Spinal cord (tissue), 10 donors: ENCODE results near the gene CYREN. TPM values are rescaled to one million over a fixed set of nuclear protein-coding genes. Genes with fewer than 3 reads are reported as not detected.

Experiments
- DNase-seq, 6 donors: peaks; one replicate each; pipeline versions ENCODE4 v3.0.0 to v3.0.0-alpha.2; 2013 to 2015; ENCODE audit warnings: low spot score in 6 of 6, low read depth in 4 of 6
- H3K27ac ChIP-seq: one replicate; pipeline ENCODE4 v1.5.1; 2013; ENCODE audit warnings: low read depth, low read length, control low read depth
- H3K27me3 ChIP-seq: one replicate; pipeline ENCODE4 v1.6.1; 2013; ENCODE audit warnings: low read length; ENCODE audit not compliant: control insufficient read depth, insufficient read depth
- H3K36me3 ChIP-seq: one replicate; pipeline ENCODE4 v1.6.1; 2013; ENCODE audit warnings: low read length; ENCODE audit not compliant: control insufficient read depth, insufficient read depth
- H3K4me1 ChIP-seq: one replicate; pipeline ENCODE4 v1.6.1; 2013; ENCODE audit warnings: low read length; ENCODE audit not compliant: control insufficient read depth, insufficient read depth
- H3K4me3 ChIP-seq: one replicate; pipeline ENCODE4 v1.5.1; 2013; ENCODE audit warnings: low read depth, low read length, control low read depth
- H3K9me3 ChIP-seq: one replicate; pipeline ENCODE4 v1.6.1; 2013; ENCODE audit warnings: low read length; ENCODE audit not compliant: control insufficient read depth, insufficient read depth
- WGBS: methylation state at CpG from one replicate; pipeline ENCODE4 v1.1.5; 2013; ENCODE audit warnings: missing lambda C conversion rate; ENCODE audit not compliant: insufficient coverage; 5-methylcytosine and 5-hydroxymethylcytosine counted together
- polyA plus RNA-seq, 2 donors: library from polyadenylated mRNA; unstranded; fragments of 120-200 nt; gene quantifications; one replicate each; pipeline ENCODE4 v1.2.1, GENCODE V29; 2013; ENCODE audit not compliant: insufficient read length in 2 of 2
- total RNA-seq, 2 donors: library from RNA; depleted of rRNA in 1 of 2; stranded (reverse); fragments of 120-200 nt in 1 of 2; fragments of >200 nt in 1 of 2; gene quantifications; one replicate each; pipeline versions ENCODE4 v1.2.3 to v1.2.4, GENCODE V29; 2013 to 2014
- donor health status: healthy.

Gene CYREN
- total and polyA plus RNA-seq, 4 donors = 23.7 to 51.8 (median 29.3) TPM

DNA sequence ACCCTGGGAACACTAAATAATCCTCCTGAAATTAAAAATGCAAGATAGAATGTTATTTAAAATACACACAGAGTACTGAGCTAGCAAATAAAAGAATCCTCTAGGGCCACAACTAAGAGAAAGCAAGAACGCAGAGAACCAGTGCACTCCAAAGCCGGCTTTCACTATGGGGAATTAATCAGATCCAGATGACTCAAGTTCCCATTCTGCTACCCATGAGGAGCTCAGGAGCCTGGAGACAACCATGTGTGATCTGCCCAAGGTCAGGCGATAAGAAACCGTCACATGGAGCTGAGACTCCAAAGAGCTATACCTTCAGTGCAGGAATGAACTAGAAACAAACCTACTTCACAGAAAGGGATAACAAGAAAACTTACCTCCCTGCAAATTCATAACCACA, 19.5 kb upstream of the CYREN start:
- peaks cover 72% of the 10 kb centered on the region for H3K36me3 ChIP-seq
- no peak for DNase-seq
- H3K9me3 ChIP-seq = no peaks in the 10 kb centered on the region
- WGBS = 81% methylated on average over 4 of the region's 4 CpGs
- no peaks in the 10 kb centered on the region for H3K27me3 ChIP-seq
- peaks cover 3% of the 10 kb centered on the region for H3K4me1 ChIP-seq
- H3K4me3 ChIP-seq = no peak overlapping the region
- H3K27ac ChIP-seq = no peak overlapping the region

DNA sequence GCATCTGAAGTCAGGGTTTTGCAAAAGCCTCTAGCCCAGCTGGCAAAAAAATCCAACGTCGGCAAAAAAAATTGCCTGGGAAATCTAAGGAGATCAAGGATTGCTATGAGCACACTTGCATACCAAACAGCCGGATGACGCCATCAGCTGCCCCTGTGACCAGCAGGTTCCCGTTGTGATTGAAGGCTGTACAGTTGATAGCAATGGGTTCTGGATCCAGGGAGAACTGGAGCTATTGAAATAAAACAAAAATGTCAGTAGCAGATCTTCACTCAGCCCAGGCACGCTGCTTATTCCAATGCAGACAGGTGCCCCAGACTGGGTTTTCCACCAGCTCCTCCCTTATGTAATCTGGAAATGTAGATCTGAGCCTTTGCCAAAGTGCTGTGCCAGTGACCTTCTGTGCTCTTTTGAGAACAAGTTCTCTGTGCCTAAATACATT, 18.7 kb upstream of the CYREN start:
- H3K9me3 ChIP-seq = no peaks in the 10 kb centered on the region
- WGBS = 94% methylated on average over 5 of the region's 6 CpGs
- H3K36me3 ChIP-seq = peaks cover 72% of the 10 kb centered on the region
- no peak for DNase-seq
- no peak overlapping the region for H3K27ac ChIP-seq
- H3K27me3 ChIP-seq = no peaks in the 10 kb centered on the region
- no peak overlapping the region for H3K4me3 ChIP-seq
- H3K4me1 ChIP-seq = no peaks in the 10 kb centered on the region

DNA sequence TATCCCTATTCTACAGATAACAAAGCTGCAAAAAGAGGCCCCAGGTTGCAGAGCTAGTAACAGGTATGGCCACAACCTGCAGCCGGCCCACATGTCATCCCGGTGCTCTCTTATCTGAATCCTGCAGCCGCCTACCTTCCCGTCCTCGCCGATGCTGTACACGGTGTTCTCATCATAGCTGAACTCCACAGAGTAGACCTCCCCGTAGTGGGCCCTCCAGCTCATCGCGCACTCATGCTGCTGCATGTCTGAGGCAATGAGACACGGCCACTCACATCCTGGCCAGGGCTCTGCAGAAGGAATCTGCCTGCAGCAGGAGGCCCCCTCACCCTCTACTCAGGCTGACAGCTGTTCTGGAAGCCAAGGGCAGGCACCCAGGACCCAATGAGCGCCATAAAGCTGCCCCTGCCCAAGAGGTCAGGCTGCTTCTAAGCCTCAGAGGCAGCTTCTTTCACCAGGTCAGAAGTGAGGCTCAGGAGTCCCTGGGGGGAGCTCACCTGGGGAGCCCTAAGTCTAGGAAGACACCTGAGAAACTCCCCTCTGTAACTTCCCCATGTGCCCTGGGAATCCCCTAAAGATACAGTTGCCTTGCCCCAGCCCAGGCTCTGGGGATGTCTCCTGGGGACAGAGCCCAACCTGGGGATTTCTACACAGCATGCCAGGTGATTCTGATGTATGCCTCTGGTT, 17.9 kb upstream of the CYREN start:
- H3K4me3 ChIP-seq = no peak overlapping the region
- no peak overlapping the region for H3K27ac ChIP-seq
- no peaks in the 10 kb centered on the region for H3K4me1 ChIP-seq
- WGBS = 97% methylated on average over 12 of the region's 12 CpGs
- DNase-seq = no peak
- no peaks in the 10 kb centered on the region for H3K27me3 ChIP-seq
- H3K9me3 ChIP-seq = no peaks in the 10 kb centered on the region
- peaks cover 71% of the 10 kb centered on the region for H3K36me3 ChIP-seq

DNA sequence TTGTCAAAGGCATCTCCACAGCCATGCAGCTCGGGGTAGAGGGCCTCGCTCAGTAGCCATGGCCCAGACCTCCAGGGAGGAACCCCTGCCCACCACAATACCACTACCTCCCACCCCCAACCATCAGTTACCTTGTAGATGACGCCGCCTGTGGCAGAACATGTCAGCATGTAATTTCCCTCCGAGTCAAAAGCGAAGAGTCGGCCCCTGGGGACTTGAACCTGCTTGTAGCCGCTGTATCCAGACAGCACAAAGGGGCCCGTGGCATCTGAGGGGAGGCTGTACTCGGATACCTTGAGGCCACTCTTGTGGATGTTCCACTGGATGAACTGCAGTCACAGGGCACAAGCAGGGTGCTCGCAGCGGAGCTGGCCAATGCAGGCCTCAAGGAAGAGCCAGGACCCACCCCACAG, 16.3 kb upstream of the CYREN start:
- peaks cover 66% of the 10 kb centered on the region for H3K36me3 ChIP-seq
- WGBS = 89% methylated on average over 12 of the region's 12 CpGs

DNA sequence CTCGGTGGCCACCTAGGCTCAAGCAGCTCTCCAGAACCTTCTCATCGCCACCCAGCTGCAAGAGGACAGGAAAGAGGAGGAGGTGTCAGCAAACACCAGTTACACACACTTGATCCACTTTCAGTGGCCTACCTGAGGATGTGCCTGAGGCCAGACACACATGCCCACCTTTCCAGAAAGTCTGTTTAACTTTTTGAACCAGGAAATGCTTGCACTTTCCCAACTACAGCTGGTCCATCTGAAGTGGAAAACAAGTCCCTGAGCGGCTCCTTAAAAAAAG, 15.7 kb upstream of the CYREN start:
- Histone ChIP-seq H3K27me3 (no peaks in the 10 kb centered on the region), H3K9me3 (peaks cover 4% of the 10 kb centered on the region), H3K36me3 (peaks cover 66% of the 10 kb centered on the region), H3K4me3 (no peak overlapping the region), H3K4me1 (no peaks in the 10 kb centered on the region), H3K27ac (no peak overlapping the region)
- no peak for DNase-seq
- WGBS = 100% methylated on average over 3 of the region's 3 CpGs

More for the DNA sequence above, 16.3 kb upstream of the CYREN start:
- no peak for DNase-seq
- no peak overlapping the region for H3K4me3 ChIP-seq
- no peaks in the 10 kb centered on the region for H3K4me1 ChIP-seq
- H3K27ac ChIP-seq = no peak overlapping the region
- H3K9me3 ChIP-seq = peaks cover 4% of the 10 kb centered on the region
- H3K27me3 ChIP-seq = no peaks in the 10 kb centered on the region

DNA sequence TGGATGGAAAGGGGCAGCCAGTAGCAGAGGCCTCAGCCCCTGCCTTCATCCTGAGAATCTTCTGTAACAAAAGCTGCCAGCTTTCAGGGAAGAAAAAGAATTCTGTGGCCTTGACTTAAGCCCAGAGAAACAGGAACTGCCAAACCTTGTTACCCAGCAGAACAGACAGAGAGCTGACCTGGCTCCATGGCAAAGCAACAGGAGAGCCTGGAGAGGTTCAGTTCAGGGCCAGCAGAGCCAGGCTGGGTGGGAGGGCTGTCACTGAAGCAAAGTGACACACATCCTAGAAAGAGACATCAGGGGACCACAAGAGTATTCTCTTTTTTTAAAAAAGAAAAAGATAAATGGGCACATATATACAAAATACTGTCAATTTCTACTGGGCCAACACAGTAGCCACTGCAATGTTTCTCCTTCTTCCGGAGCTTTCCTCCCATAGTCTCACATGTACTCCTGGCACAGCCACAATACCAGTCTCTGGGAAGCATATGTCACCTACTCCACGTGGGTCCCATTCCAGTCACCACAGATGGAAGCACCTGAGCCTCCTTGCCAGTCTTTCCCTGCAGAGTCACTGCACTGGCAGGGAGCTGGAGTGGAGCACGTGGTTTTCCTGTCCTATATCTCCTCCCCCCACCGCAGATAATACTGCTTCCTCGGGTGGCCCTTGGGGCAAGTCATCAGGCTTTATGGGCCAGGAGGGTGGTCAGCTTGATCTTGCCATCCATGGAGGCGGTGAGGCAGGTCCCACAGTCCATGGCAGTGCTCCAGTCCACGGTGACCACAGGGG, 15.2 kb upstream of the CYREN start:
- Histone ChIP-seq H3K27me3 (no peaks in the 10 kb centered on the region), H3K36me3 (peaks cover 66% of the 10 kb centered on the region), H3K27ac (no peak overlapping the region), H3K4me1 (no peaks in the 10 kb centered on the region), H3K4me3 (no peak overlapping the region), H3K9me3 (peaks cover 4% of the 10 kb centered on the region)
- DNase-seq = no peak
- 94% methylated on average over 5 of the region's 7 CpGs for WGBS

DNA sequence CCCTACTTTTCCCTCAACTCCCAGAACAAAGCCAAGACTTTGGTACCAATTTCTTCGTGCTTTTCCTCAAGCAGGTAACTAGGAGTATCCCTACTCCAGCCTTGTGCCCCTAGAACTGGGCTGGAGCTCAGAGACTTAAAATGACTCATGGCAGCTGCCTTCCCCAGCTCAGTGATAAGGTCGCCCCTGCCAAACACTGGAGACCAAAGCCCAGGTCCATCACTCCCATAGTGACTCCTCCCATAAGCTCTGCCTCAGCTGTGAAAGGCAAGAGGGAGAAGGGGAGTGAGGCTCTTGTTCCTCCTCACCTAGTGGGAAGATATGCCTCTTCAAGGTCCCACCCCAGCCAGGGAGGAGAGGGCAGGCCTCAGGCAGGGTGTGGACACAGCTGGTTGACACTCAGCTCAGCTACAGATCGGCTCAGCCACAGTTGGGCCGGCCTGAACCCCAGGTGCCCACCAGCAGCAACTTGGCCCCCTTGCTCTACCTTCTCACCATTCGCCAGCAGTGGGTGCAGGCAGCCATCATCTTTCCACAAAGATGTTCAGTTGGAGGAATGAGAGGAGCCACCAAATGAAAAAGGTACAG, 13.8 kb upstream of the CYREN start:
- 93% methylated on average over 3 of the region's 5 CpGs for WGBS
- peaks cover 6% of the 10 kb centered on the region for H3K9me3 ChIP-seq
- H3K4me3 ChIP-seq = no peak overlapping the region
- no peaks in the 10 kb centered on the region for H3K4me1 ChIP-seq
- H3K27ac ChIP-seq = no peak overlapping the region
- no peak for DNase-seq
- peaks cover 66% of the 10 kb centered on the region for H3K36me3 ChIP-seq
- no peaks in the 10 kb centered on the region for H3K27me3 ChIP-seq

DNA sequence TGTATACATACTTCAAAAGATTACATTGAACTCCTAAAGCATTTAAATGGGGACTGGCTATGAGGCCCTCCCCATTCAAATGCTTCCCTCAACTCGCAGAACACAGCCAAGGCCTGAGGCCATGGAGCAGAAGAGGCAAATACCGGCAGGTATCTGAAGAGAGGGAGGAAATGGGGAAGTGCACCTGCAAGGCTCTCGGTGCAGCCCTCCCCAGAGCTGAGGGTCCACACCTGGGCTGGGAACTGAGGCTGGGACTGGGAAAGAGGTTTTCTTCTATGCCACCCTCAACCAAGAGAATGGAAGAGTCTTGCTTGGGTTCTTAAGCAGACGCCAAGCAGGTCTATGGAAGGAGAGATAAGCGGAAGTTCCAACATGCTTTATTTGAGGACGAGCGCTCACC, 13.0 kb upstream of the CYREN start:
- no peak for DNase-seq
- H3K4me3 ChIP-seq = no peak overlapping the region
- no peaks in the 10 kb centered on the region for H3K27me3 ChIP-seq
- peaks cover 58% of the 10 kb centered on the region for H3K36me3 ChIP-seq
- no peak overlapping the region for H3K27ac ChIP-seq
- peaks cover 6% of the 10 kb centered on the region for H3K9me3 ChIP-seq
- WGBS = 92% methylated on average over 2 of the region's 7 CpGs
- no peaks in the 10 kb centered on the region for H3K4me1 ChIP-seq

DNA sequence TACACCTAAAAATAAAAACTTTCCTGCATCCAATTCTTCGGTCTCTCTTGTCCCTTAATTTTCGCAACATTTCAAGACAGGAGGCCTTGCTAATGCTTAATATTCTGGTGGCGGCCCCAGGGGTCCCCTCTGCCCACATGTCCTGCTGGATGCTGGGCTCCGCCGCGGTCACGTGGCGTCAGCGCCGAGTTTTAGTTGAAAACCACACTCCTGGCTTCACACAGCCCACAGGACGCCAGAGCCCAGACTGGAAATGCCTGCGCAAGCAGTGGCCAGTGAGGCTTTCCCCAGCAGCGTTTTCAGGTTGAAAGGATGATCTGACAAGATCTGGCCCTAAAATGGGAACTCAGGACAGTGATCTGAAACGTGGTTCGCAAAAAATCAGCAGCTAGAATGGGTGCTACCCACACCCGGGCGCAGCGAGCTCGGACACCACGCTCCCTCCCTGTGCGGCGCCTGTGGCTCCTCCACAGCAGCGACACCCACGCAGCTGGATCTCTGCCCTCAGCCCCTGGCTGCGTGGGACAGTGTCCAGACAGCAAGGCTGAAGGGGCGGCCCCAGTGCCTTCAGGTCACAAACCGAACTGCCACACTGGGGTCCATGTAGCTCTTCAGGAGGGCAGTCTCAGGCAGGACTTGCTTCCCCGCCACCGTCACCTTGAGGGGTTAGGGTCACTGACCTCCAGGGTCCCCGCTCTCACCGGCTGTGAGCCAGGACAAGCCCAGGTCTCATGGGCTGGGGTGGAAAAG, 11.6 kb upstream of the CYREN start:
- Histone ChIP-seq H3K4me3 (no peak overlapping the region), H3K4me1 (no peaks in the 10 kb centered on the region), H3K27ac (no peak overlapping the region), H3K36me3 (peaks cover 45% of the 10 kb centered on the region), H3K27me3 (no peaks in the 10 kb centered on the region), H3K9me3 (peaks cover 6% of the 10 kb centered on the region)
- DNase-seq = no peak
- WGBS = 96% methylated on average over 29 of the region's 31 CpGs
